K562 (cell line): Measurements from ENCODE around the gene DPEP1. TPM values are rescaled to one million over a fixed set of nuclear protein-coding genes. Genes with fewer than 3 reads are reported as not detected.

Experiments
- E2F3 ChIP-seq: fragments of 250-450 bp; sonication (Bioruptor Pico); IDR thresholded peaks from 2 replicates; pipeline ENCODE4 v1.4.0; 2020; ENCODE audit warnings: mild to moderate bottlenecking
- FOXK1 ChIP-seq: sonication (generic); formaldehyde crosslinking; IDR thresholded peaks from 2 replicates; pipeline ENCODE4 v1.8.0; 2022; ENCODE audit warnings: missing genetic modification reagents, mild to moderate bottlenecking, borderline replicate concordance
- HDAC1 ChIP-seq, 2 experiments: fragments of 450-650 bp; IDR thresholded peaks; 2 replicates each; pipeline ENCODE4 v1.6.1; 2016 to 2017; ENCODE audit warnings: inconsistent platforms in 1 of 2, mild to moderate bottlenecking in 1 of 2, moderate library complexity in 1 of 2
- HIVEP1 ChIP-seq: fragments of 250-450 bp; sonication (Bioruptor Pico); IDR thresholded peaks from 2 replicates; pipeline ENCODE4 v1.4.0; 2020; ENCODE audit warnings: mild to moderate bottlenecking
- HNRNPH1 ChIP-seq: fragments of 200-400 bp; formaldehyde crosslinking; optimal IDR thresholded peaks from 2 replicates; pipeline ENCODE3; 2017; ENCODE audit warnings: low read depth, mild to moderate bottlenecking, low read length, moderate library complexity
- IRF2 ChIP-seq: sonication (generic); formaldehyde crosslinking; IDR thresholded peaks from 2 replicates; pipeline ENCODE4 v1.8.1; 2022; ENCODE audit warnings: mild to moderate bottlenecking, missing genetic modification reagents
- MAFK ChIP-seq: IDR thresholded peaks from 2 replicates; pipeline ENCODE4 v1.6.1; 2011; ENCODE audit warnings: low read length, improper control_type of control experiment
- MAX ChIP-seq: sonication (generic); formaldehyde crosslinking; IDR thresholded peaks from 2 replicates; pipeline ENCODE4 v1.9.0; 2022; ENCODE audit warnings: mild to moderate bottlenecking, missing genetic modification reagents
- MAZ ChIP-seq, 2 experiments: fragments of 450-650 bp in 1 of 2; sonication (generic) in 1 of 2; formaldehyde crosslinking; IDR thresholded peaks in 1 of 2; conservative IDR thresholded peaks in 1 of 2; 2 replicates each; pipeline versions ENCODE4 v1.4.0 to v1.5.0; 2020; ENCODE audit warnings: mild to moderate bottlenecking in 1 of 2, missing genetic modification reagents in 1 of 2
- NFIX ChIP-seq: fragments of 250-450 bp; sonication (Bioruptor Pico); IDR thresholded peaks from 2 replicates; pipeline ENCODE4 v1.4.0; 2020; ENCODE audit warnings: low read depth, mild to moderate bottlenecking, moderate library complexity
- NR2C2 ChIP-seq, 2 experiments: fragments of 200-800 bp in 1 of 2; sonication (Bioruptor generic) in 1 of 2; sonication (generic) in 1 of 2; formaldehyde crosslinking in 1 of 2; IDR thresholded peaks; 2 replicates each; pipeline versions ENCODE4 v1.6.1 to v1.8.0; 2016 to 2022; ENCODE audit warnings: mild to moderate bottlenecking in 1 of 2, missing compliant biosample characterization in 1 of 2, missing genetic modification characterization in 1 of 2, missing genetic modification reagents in 1 of 2
- OTX1 ChIP-seq: fragments of 450-650 bp; formaldehyde crosslinking; IDR thresholded peaks from 2 replicates; pipeline ENCODE4 v1.4.0; 2022; ENCODE audit warnings: mild to moderate bottlenecking
- PCBP1 ChIP-seq: fragments of 200-400 bp; formaldehyde crosslinking; IDR thresholded peaks from 2 replicates; pipeline ENCODE4 v1.6.1; 2018; ENCODE audit warnings: mild to moderate bottlenecking, low read depth, low read length; ENCODE audit not compliant: poor library complexity, severe bottlenecking
- PHF20 ChIP-seq: fragments of 450-650 bp; IDR thresholded peaks from 2 replicates; pipeline ENCODE4 v1.6.1; 2018; ENCODE audit not compliant: partially characterized antibody
- SETDB1 ChIP-seq: IDR thresholded peaks from one replicate; pipeline ENCODE4 v1.6.1; 2012; ENCODE audit warnings: low read length, control low read depth, inconsistent platforms
- SMAD3 ChIP-seq: fragments of 450-650 bp; formaldehyde crosslinking; conservative IDR thresholded peaks from 2 replicates; pipeline ENCODE4 v1.4.0; 2020; ENCODE audit warnings: mild to moderate bottlenecking
- SP1 ChIP-seq: sonication (generic); formaldehyde crosslinking; IDR thresholded peaks from 2 replicates; pipeline ENCODE4 v1.8.1; 2022; ENCODE audit warnings: mild to moderate bottlenecking, missing genetic modification reagents
- SP2 ChIP-seq: IDR thresholded peaks from 2 replicates; pipeline ENCODE4 v1.6.1; 2011; ENCODE audit warnings: mild to moderate bottlenecking, low read depth, low read length, moderate library complexity; ENCODE audit not compliant: poor library complexity, severe bottlenecking; ENCODE audit errors: extremely low read depth
- SREBF1 ChIP-seq: fragments of 150-350 bp; IDR thresholded peaks from 2 replicates; pipeline ENCODE4 v1.6.1; 2014; ENCODE audit warnings: antibody characterized with exemption, low read depth, low read length, borderline replicate concordance
- SRSF9 ChIP-seq: fragments of 200-400 bp; formaldehyde crosslinking; IDR thresholded peaks from 2 replicates; pipeline ENCODE4 v1.6.1; 2017; ENCODE audit warnings: low read depth, low read length, borderline replicate concordance
- STAT5B ChIP-seq: fragments of 250-450 bp; sonication (Bioruptor Pico); IDR thresholded peaks from 2 replicates; pipeline ENCODE4 v1.8.0; 2021; ENCODE audit warnings: mild to moderate bottlenecking, inconsistent platforms
- TAL1 ChIP-seq: fragments of 450-650 bp; IDR thresholded peaks from 2 replicates; pipeline ENCODE4 v1.6.1; 2016; ENCODE audit warnings: mild to moderate bottlenecking
- ZC3H11A ChIP-seq: IDR thresholded peaks from 2 replicates; pipeline ENCODE4 v1.6.1; 2012; ENCODE audit warnings: low read depth, low read length, improper control_type of control experiment
- ZNF41 ChIP-seq: fragments of 250-450 bp; sonication (Bioruptor Pico); conservative IDR thresholded peaks from 2 replicates; pipeline ENCODE4 v1.4.0; 2020; ENCODE audit warnings: mild to moderate bottlenecking
- ZNF449 ChIP-seq: fragments of 250-450 bp; sonication (Bioruptor Pico); IDR thresholded peaks from 2 replicates; pipeline ENCODE4 v1.8.0; 2022; ENCODE audit warnings: moderate library complexity, mild to moderate bottlenecking, inconsistent platforms
- ZNF655 ChIP-seq: fragments of 250-450 bp; sonication (Bioruptor Pico); IDR thresholded peaks from 2 replicates; pipeline ENCODE4 v1.5.0; 2021
- ZNF76 ChIP-seq: fragments of 250-450 bp; sonication (Bioruptor Pico); IDR thresholded peaks from 2 replicates; pipeline ENCODE4 v1.4.0; 2020; ENCODE audit warnings: mild to moderate bottlenecking, moderate library complexity, borderline replicate concordance
- polyA plus RNA-seq, 8 experiments: library from polyadenylated mRNA; depleted of rRNA in 4 of 8; stranded (reverse) in 5 of 8; unstranded in 3 of 8; fragments of >200 nt; fragmentation: Nextera tagmentation in 2 of 8; fragmentation: Illumina TruSeq in 1 of 8; extraction: Ambion mirVana in 2 of 8; extraction: Trizol in 1 of 8; gene quantifications; 2 replicates each; pipeline versions ENCODE4 v1.2.1 to v1.2.3, GENCODE V29; 2011 to 2014; ENCODE audit warnings: inconsistent platforms in 1 of 8, missing spikeins in 1 of 8
- total RNA-seq, 7 experiments: library from RNA; depleted of rRNA in 6 of 7; stranded (reverse); fragments of >200 nt in 6 of 7; fragmentation: Illumina TruSeq in 2 of 7; extraction: Trizol in 2 of 7; gene quantifications; 2 replicates each; pipeline versions ENCODE4 v1.2.1 to v1.2.3, GENCODE V29; 2011 to 2021; ENCODE audit warnings: low replicate concordance in 1 of 7

The DPEP1 gene
- total and polyA plus RNA-seq, 9 of the 15 experiments (the other 6 are each of a cell fraction or from before 2014, with no cell fraction given): 0.14 to 0.31 (median 0.20) TPM; not detected in 6

- no peak for TF ChIP-seq SETDB1
- no peak for TF ChIP-seq TAL1
- TF ChIP-seq OTX1: 0 out of 2 replicates have a peak, but pooled peaks have one; percentile 24
- no peak for TF ChIP-seq SMAD3 (CRISPR knock-in tag)
- TF ChIP-seq MAFK: no peak
- TF ChIP-seq ZNF76 (CRISPR knock-in tag): peak; percentile 59; the same call in 1 of the 2 replicates
- no peak for TF ChIP-seq SRSF9
- no peak for TF ChIP-seq FOXK1
- peak; percentile 89 for TF ChIP-seq NR2C2 (CRISPR knock-in tag; IDR thresholded peaks at IDR 0.05)
- peak; percentile 95 for TF ChIP-seq NR2C2 (tag; IDR thresholded peaks at IDR 0.05)
- no peak for TF ChIP-seq ZNF449
- no peak for TF ChIP-seq STAT5B (CRISPR knock-in tag)
- no peak for TF ChIP-seq ZNF41 (CRISPR knock-in tag)
- TF ChIP-seq PCBP1: peak; percentile 81
- no peak for TF ChIP-seq IRF2 (CRISPR knock-in tag)
- no peak for TF ChIP-seq SP2
- TF ChIP-seq HIVEP1: no peak
- no peak for TF ChIP-seq SREBF1
- TF ChIP-seq PHF20: peak; percentile 93
- TF ChIP-seq ZC3H11A: no peak
- no peak for TF ChIP-seq HNRNPH1
- peak; percentile 83; the same call in 1 of the 2 replicates for TF ChIP-seq SP1
- TF ChIP-seq MAZ (CRISPR knock-in tag; conservative IDR thresholded peaks at IDR 0.05 in 1 of 2, IDR thresholded peaks at IDR 0.05 in 1 of 2): peak; percentile 84 to 88; a peak in 3 of 4 replicates
- TF ChIP-seq NFIX (CRISPR knock-in tag): no peak
- peak in 1 of 2 experiments; percentile 94; a peak in 2 of 4 replicates for TF ChIP-seq HDAC1 (IDR thresholded peaks at IDR 0.05)
- TF ChIP-seq ZNF655 (CRISPR knock-in tag): no peak
- 0 out of 2 replicates have a peak, but pooled peaks have one; percentile 71 for TF ChIP-seq E2F3 (CRISPR knock-in tag)
- TF ChIP-seq MAX (CRISPR knock-in tag): no peak; the same call in 1 of the 2 replicates
Measured at GRCh38 chr16:89657442-89658220, 44.2 kb downstream of the DPEP1 start, which contains the start of the genes CHMP1A and SPATA33 (continued).
